Panc1 (cell line): Measurements from ENCODE around the gene RAC3. TPM values are rescaled to one million over a fixed set of nuclear protein-coding genes. Genes with fewer than 3 reads are reported as not detected.

Experiments
- ATAC-seq: fragments of 200-7000 bp; cut with Tn5 transposase; 2 replicates; pipeline ENCODE4 v1.9.1; 2020; ENCODE audit warnings: mild to moderate bottlenecking, moderate library complexity
- BruUV-seq: library from RNA; stranded (reverse); fragments of 400-500 nt; replicated peaks from 2 replicates; lab custom pipeline; 2021; lab: Mats Ljungman, UMichigan
- CTCF ChIA-PET: fragments of 300-600 bp; sonication (Branson Sonifier 250); formaldehyde crosslinking; loops from one replicate; lab custom pipeline; 2022; ENCODE audit warnings: antibody characterized with exemption; lab: Charles Lee
- POLR2A ChIA-PET: fragments of 300-600 bp; sonication (Branson Sonifier 250); formaldehyde crosslinking; loops from one replicate; lab custom pipeline; 2022; ENCODE audit warnings: antibody characterized with exemption; lab: Charles Lee
- DNase-seq: peaks from one replicate; pipeline ENCODE4 v3.0.0-alpha.2; 2010; ENCODE audit warnings: low read depth, low spot score
- H3K27ac ChIP-seq: 2 replicates; pipeline ENCODE4 v1.5.1; 2011; ENCODE audit warnings: mild to moderate bottlenecking, low read length, inconsistent platforms
- H3K27me3 ChIP-seq: fragments of 200-500 bp; sonication (Bioruptor generic); 2 replicates; pipeline ENCODE4 v1.6.0; 2014; ENCODE audit warnings: low read length, inconsistent platforms; ENCODE audit not compliant: control insufficient read depth, insufficient read depth
- H3K36me3 ChIP-seq: fragments of 200-500 bp; sonication (Bioruptor generic); 2 replicates; pipeline ENCODE4 v1.5.1; 2014; ENCODE audit warnings: inconsistent platforms, mild to moderate bottlenecking, low read length, moderate library complexity; ENCODE audit not compliant: control insufficient read depth, insufficient read depth
- H3K4me1 ChIP-seq: 2 replicates; pipeline ENCODE4 v1.5.1; 2011; ENCODE audit warnings: inconsistent platforms, mild to moderate bottlenecking, low read length, moderate library complexity; ENCODE audit not compliant: control insufficient read depth, insufficient read depth
- H3K4me3 ChIP-seq, 2 experiments: 2 replicates each; pipeline ENCODE4 v1.5.1; 2011 to 2012; ENCODE audit warnings: low read depth in 2 of 2, low read length in 2 of 2, mild to moderate bottlenecking in 2 of 2, inconsistent platforms in 1 of 2, moderate library complexity in 1 of 2
- H3K9me3 ChIP-seq: fragments of 200-500 bp; sonication (Bioruptor generic); 2 replicates; pipeline ENCODE4 v1.5.1; 2014; ENCODE audit warnings: low read depth, mild to moderate bottlenecking, inconsistent platforms, low read length, moderate library complexity; ENCODE audit not compliant: control insufficient read depth, insufficient read depth
- CTCF ChIP-seq: fragments of 450-650 bp; IDR thresholded peaks from 2 replicates; pipeline ENCODE4 v1.5.1; 2017; ENCODE audit warnings: mild to moderate bottlenecking
- POLR2AphosphoS5 ChIP-seq: IDR thresholded peaks from 2 replicates; pipeline ENCODE4 v1.6.1; 2012; ENCODE audit warnings: mild to moderate bottlenecking, low read depth, low read length, moderate library complexity
- REST ChIP-seq, 2 experiments: IDR thresholded peaks; 2 replicates each; pipeline ENCODE4 v1.6.1; 2011 to 2012; ENCODE audit warnings: low read depth in 2 of 2, control low read depth in 1 of 2, low read length in 1 of 2, mild to moderate bottlenecking in 1 of 2, moderate library complexity in 1 of 2; ENCODE audit not compliant: insufficient read depth in 1 of 2
- SIN3A ChIP-seq: IDR thresholded peaks from 2 replicates; pipeline ENCODE4 v1.6.1; 2012; ENCODE audit warnings: low read depth, mild to moderate bottlenecking, low read length, moderate library complexity, borderline replicate concordance; ENCODE audit not compliant: insufficient read depth
- TCF7L2 ChIP-seq: IDR thresholded peaks from 2 replicates; pipeline ENCODE4 v1.6.1; 2011; ENCODE audit warnings: mild to moderate bottlenecking, low read depth, low read length, inconsistent platforms
- in situ Hi-C: cut with HindIII; loops from 2 replicates; pipeline ENCODE4 v1.10.0; 2016; ENCODE audit warnings: low sequenced_read_pairs, low pct_unique_long_range_greater_than_20kb
- intact Hi-C: fragments of 100-400 bp; cut with micrococcal nuclease; formaldehyde crosslinking; loops from one replicate; pipeline ENCODE4 v1.10.0; 2022; ENCODE audit not compliant: unreplicated experiment
- total RNA-seq: library from RNA; stranded (reverse); gene quantifications from one replicate; pipeline ENCODE4 v1.2.1, GENCODE V29; 2021; ENCODE audit not compliant: unreplicated experiment

Gene RAC3
- total RNA-seq, 1 experiment from 2014 or later: 39.4 TPM

- in situ Hi-C loops: no loop called here
- POLR2A ChIA-PET: interaction anchor here (0.7 kb wide), 1 partner anchor 17 kb away, joined by 3 read pairs; no protein-coding TSS in a partner anchor
- CTCF ChIA-PET: interaction anchor here (1.3 kb wide), 1 partner anchor 24 kb away, joined by 3 read pairs; no protein-coding TSS in a partner anchor
These were observed 35.2 kb upstream of the RAC3 start for GRCh38 chr17:81996232-81996756.

More at GRCh38 chr17:81996232-81996756, 35.2 kb upstream of the RAC3 start:
- TF ChIP-seq CTCF (no peak), REST (IDR thresholded peaks at IDR 0.05; ENCODE audit: insufficient read depth in 1 of 2, low read depth in 2 of 2, low read length in 1 of 2) (no peak), SIN3A (no peak), TCF7L2 (no peak), POLR2AphosphoS5 (no peak)
- H3K36me3 ChIP-seq: no peaks in the 10 kb centered on the region
- H3K4me1 ChIP-seq: peaks cover 15% of the 10 kb centered on the region
- no peak overlapping the region for H3K4me3 ChIP-seq
- no TSS peak for BruUV-seq
- H3K27me3 ChIP-seq: no peaks in the 10 kb centered on the region
- no peaks in the 10 kb centered on the region for H3K9me3 ChIP-seq
- ATAC-seq (no peak), DNase-seq (no peak)
- intact Hi-C loops: no loop called here
- H3K27ac ChIP-seq: no peak overlapping the region
